ENCODE data around the gene CKAP5. TPM values are rescaled to one million over a fixed set of nuclear protein-coding genes. Genes with fewer than 3 reads are reported as not detected.
"Not testable (repeated sequence)": the region's sequence is repeated elsewhere in the genome, so short reads cannot be mapped to it uniquely, and the experiment has no call there.

The CKAP5 gene
- total RNA-seq, 1 experiment from 2014 or later = 171 TPM

DNA sequence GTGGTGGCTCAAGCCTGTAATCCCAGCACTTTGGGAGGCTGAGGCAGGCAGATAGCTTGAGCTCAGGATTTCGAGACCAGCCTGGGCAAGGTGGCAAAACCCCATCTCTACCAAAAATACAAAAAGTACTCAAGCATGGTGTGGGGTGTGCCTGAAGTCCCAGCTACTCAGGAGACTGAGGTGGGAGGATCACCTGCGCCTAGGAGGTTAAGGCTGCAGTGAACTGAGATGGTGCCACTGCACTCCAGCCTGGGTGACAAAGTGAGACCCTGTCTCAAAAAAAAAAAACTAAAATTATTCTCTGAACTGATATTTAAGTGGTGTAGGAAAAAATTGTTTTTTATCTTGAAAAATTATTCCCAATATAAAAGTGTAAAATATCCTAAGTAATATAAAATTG lies 46.4 kb downstream of the CKAP5 start:
- DNase-seq (ENCODE audit: low spot score); H3K4me3 Mint-ChIP-seq; H3K9me3 Mint-ChIP-seq; H3K4me1 Mint-ChIP-seq; H3K27me3 Mint-ChIP-seq (ENCODE audit: low read depth); CTCF ChIA-PET; H3K27ac Mint-ChIP-seq; ATAC-seq: not testable (repeated sequence)
- POLR2A ChIA-PET = interaction anchor here (0.6 kb wide), 1 partner anchor 415 kb away, joined by 7 read pairs; no protein-coding TSS in a partner anchor
- H3K36me3 Mint-ChIP-seq = peaks cover 46% of the 10 kb centered on the region

DNA sequence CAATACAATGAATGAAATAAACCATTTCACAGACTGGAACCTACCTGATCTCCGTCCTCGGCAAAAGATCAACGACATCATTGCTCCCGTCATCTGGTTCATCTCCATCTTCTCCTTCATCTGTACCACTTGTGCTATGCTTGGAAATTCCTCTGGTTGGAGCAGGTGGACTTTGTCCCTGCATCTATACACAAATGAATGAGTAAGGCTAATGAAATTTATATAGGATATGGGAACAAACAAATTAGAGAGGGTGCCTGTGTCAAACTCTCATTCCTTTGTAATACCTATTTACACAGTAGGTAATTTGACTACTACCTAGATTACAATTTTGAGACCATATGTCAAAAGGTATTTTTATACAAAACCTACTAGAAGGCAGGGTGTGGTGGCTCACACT lies 67.7 kb downstream of the CKAP5 start:
- Mint-ChIP-seq H3K27me3 (ENCODE audit: low read depth) (no peaks in the 10 kb centered on the region), H3K9me3 (no peaks in the 10 kb centered on the region), H3K27ac (no peak overlapping the region), H3K4me3 (no peak overlapping the region), H3K4me1 (no peaks in the 10 kb centered on the region), H3K36me3 (peaks cover 81% of the 10 kb centered on the region)
- ATAC-seq (no peak), DNase-seq (ENCODE audit: low spot score) (no peak)
- no peak for TF ChIP-seq GTF2I (CRISPR knock-in tag; conservative IDR thresholded peaks at IDR 0.05)
- TF ChIP-seq, protein P1, sequence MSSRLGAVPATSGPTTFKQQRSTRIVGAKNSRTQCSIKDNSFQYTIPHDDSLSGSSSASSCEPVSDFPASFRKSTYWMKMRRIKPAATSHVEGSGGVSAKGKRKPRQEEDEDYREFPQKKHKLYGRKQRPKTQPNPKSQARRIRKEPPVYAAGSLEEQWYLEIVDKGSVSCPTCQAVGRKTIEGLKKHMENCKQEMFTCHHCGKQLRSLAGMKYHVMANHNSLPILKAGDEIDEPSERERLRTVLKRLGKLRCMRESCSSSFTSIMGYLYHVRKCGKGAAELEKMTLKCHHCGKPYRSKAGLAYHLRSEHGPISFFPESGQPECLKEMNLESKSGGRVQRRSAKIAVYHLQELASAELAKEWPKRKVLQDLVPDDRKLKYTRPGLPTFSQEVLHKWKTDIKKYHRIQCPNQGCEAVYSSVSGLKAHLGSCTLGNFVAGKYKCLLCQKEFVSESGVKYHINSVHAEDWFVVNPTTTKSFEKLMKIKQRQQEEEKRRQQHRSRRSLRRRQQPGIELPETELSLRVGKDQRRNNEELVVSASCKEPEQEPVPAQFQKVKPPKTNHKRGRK (CRISPR knock-in tag; IDR thresholded peaks at IDR 0.05; ENCODE audit: borderline replicate concordance) = no peak
- no peak for TF ChIP-seq TP53 (CRISPR knock-in tag; IDR thresholded peaks at IDR 0.05)
- TF ChIP-seq, protein P2, sequence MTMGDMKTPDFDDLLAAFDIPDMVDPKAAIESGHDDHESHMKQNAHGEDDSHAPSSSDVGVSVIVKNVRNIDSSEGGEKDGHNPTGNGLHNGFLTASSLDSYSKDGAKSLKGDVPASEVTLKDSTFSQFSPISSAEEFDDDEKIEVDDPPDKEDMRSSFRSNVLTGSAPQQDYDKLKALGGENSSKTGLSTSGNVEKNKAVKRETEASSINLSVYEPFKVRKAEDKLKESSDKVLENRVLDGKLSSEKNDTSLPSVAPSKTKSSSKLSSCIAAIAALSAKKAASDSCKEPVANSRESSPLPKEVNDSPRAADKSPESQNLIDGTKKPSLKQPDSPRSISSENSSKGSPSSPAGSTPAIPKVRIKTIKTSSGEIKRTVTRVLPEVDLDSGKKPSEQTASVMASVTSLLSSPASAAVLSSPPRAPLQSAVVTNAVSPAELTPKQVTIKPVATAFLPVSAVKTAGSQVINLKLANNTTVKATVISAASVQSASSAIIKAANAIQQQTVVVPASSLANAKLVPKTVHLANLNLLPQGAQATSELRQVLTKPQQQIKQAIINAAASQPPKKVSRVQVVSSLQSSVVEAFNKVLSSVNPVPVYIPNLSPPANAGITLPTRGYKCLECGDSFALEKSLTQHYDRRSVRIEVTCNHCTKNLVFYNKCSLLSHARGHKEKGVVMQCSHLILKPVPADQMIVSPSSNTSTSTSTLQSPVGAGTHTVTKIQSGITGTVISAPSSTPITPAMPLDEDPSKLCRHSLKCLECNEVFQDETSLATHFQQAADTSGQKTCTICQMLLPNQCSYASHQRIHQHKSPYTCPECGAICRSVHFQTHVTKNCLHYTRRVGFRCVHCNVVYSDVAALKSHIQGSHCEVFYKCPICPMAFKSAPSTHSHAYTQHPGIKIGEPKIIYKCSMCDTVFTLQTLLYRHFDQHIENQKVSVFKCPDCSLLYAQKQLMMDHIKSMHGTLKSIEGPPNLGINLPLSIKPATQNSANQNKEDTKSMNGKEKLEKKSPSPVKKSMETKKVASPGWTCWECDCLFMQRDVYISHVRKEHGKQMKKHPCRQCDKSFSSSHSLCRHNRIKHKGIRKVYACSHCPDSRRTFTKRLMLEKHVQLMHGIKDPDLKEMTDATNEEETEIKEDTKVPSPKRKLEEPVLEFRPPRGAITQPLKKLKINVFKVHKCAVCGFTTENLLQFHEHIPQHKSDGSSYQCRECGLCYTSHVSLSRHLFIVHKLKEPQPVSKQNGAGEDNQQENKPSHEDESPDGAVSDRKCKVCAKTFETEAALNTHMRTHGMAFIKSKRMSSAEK (CRISPR knock-in tag; IDR thresholded peaks at IDR 0.05; ENCODE audit: borderline replicate concordance) = no peak
- no peak for TF ChIP-seq SP1 (CRISPR knock-in tag; conservative IDR thresholded peaks at IDR 0.05)
- TF ChIP-seq SMAD4 (CRISPR knock-in tag; IDR thresholded peaks at IDR 0.05) = no peak
- TF ChIP-seq ZBTB21 (CRISPR knock-in tag; IDR thresholded peaks at IDR 0.05; ENCODE audit: borderline replicate concordance) = no peak
- TF ChIP-seq ZNF232 (CRISPR knock-in tag; IDR thresholded peaks at IDR 0.05) = no peak
- TF ChIP-seq ZNF396 (CRISPR knock-in tag; IDR thresholded peaks at IDR 0.05; ENCODE audit: borderline replicate concordance) = no peak
- TF ChIP-seq EMX1 (CRISPR knock-in tag; IDR thresholded peaks at IDR 0.05) = no peak
- TF ChIP-seq, protein P3, sequence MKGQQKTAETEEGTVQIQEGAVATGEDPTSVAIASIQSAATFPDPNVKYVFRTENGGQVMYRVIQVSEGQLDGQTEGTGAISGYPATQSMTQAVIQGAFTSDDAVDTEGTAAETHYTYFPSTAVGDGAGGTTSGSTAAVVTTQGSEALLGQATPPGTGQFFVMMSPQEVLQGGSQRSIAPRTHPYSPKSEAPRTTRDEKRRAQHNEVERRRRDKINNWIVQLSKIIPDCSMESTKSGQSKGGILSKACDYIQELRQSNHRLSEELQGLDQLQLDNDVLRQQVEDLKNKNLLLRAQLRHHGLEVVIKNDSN (CRISPR knock-in tag; IDR thresholded peaks at IDR 0.05) = no peak
- TF ChIP-seq, protein P4, sequence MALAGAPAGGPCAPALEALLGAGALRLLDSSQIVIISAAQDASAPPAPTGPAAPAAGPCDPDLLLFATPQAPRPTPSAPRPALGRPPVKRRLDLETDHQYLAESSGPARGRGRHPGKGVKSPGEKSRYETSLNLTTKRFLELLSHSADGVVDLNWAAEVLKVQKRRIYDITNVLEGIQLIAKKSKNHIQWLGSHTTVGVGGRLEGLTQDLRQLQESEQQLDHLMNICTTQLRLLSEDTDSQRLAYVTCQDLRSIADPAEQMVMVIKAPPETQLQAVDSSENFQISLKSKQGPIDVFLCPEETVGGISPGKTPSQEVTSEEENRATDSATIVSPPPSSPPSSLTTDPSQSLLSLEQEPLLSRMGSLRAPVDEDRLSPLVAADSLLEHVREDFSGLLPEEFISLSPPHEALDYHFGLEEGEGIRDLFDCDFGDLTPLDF (CRISPR knock-in tag; IDR thresholded peaks at IDR 0.05) = no peak
- no peak for TF ChIP-seq MXD4 (CRISPR knock-in tag; IDR thresholded peaks at IDR 0.05; ENCODE audit: borderline replicate concordance)
- TF ChIP-seq, protein P5, sequence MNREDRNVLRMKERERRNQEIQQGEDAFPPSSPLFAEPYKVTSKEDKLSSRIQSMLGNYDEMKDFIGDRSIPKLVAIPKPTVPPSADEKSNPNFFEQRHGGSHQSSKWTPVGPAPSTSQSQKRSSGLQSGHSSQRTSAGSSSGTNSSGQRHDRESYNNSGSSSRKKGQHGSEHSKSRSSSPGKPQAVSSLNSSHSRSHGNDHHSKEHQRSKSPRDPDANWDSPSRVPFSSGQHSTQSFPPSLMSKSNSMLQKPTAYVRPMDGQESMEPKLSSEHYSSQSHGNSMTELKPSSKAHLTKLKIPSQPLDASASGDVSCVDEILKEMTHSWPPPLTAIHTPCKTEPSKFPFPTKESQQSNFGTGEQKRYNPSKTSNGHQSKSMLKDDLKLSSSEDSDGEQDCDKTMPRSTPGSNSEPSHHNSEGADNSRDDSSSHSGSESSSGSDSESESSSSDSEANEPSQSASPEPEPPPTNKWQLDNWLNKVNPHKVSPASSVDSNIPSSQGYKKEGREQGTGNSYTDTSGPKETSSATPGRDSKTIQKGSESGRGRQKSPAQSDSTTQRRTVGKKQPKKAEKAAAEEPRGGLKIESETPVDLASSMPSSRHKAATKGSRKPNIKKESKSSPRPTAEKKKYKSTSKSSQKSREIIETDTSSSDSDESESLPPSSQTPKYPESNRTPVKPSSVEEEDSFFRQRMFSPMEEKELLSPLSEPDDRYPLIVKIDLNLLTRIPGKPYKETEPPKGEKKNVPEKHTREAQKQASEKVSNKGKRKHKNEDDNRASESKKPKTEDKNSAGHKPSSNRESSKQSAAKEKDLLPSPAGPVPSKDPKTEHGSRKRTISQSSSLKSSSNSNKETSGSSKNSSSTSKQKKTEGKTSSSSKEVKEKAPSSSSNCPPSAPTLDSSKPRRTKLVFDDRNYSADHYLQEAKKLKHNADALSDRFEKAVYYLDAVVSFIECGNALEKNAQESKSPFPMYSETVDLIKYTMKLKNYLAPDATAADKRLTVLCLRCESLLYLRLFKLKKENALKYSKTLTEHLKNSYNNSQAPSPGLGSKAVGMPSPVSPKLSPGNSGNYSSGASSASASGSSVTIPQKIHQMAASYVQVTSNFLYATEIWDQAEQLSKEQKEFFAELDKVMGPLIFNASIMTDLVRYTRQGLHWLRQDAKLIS (CRISPR knock-in tag; IDR thresholded peaks at IDR 0.05; ENCODE audit: borderline replicate concordance) = no peak
- POLR2A ChIA-PET = no interaction called here
- CTCF ChIA-PET = no interaction called here
